HuH-7 (cell line): Measurements from ENCODE around the gene AADAT.

Experiments
- DNase-seq: peaks from one replicate; pipeline ENCODE4 v3.0.0; 2011; ENCODE audit warnings: low spot score

The AADAT gene

DNA sequence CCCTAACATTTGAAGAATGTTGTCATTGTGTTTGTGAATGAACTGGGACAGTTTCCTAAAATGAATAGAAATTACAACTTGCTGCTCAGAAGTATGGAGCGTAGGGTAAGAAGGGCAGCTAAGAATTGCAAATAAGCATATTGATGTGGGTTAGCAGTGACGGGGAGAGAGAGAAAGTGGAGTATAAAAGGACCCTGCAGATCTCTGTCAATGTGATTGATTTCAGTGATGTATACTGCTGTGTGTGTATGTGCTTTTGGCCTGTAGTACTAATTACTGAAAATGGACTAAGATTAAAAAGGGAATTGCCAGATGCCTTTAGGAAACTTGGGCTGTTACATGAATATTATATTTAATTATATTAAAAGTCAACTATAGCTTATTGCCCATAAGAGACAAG lies 55.8 kb downstream of the AADAT start:
- no peak for DNase-seq

DNA sequence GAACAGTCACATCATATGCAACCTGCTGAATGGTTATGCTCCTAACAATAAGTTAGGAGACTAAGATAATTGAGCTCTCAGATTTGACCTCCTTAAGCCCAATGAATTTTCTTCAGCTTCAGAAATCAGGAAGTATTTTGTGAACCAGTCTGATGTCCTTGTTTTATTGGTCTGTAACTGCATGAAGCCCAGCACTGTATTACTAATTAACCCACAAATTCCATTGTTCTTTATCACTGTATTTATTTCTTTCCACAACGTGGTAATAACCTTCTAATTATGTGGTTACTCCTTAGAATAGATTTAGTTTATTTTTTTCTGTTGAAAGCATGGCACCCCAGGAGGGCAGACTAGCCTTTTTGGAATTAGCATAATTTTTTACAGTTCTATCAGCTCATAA lies 59.6 kb downstream of the AADAT start:
- no peak for DNase-seq

DNA sequence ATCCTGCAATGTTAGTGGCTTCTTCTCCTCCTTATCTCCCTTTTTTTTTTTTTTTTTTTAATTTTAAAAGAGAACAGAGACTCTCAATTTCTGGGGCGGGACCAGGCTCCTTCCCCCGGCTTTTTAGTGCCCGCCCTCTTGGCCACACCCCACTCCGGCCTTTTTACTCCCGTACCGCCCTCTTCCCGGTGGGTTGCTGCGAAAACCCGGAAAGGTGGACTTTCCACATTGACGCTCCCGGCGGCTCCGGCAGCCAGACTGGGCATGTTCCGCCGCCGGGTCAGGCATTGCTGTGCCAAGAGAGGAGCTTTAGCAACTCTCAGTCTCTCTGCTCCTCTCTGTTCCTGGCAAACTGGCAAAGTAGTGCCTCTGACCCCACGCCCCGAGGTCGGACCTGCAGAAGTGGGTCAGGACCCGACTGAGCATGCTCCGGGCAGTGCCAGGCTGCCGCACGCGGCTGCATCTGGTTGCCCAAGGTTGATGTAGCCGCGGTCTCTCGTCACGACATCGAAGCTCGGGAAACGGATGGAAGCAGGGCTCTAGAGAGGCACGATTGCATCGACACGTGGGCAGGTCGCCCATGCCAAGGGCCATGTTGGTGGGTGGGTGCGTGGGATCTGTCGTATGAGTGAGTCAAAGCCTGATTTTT lies 62.5 kb downstream of the AADAT start:
- peak; percentile 84 for DNase-seq

DNA sequence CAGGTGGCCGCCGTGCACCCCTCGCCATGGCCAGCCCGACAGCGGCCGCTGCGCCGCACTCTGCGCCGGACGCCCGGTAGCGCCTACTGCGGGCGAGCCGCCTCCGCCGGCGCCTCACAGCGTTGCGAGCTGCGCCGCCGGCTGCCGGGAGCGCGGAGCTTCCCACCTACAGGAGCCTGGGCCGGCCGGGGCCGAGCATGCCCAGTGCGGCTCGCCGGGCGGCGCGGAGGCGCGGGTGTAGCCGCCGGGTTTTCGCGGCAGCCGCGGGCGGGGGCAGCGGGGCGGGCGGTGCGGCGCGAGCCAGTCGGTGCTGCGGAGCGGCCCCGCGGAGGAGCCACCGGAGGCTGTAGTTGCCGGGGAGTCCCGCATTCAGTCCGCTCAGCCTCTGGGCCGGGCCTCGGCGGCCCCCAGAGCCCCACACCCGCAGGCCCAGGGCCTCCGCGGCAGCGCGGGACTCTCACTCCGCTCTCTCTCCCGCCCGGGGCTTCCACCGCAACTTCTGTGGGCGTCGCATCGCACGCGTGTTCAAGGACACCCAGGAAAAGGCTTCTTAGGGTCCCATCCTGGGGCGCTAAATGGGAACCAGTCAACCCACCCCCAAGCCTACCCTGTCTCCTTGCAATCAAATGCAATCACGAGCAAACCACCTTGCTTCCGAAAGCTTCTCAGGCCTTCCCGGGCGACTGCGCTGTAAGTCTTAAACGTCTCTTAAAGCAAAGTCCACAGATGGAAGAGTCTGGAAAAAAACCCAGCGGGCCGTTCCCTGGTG lies 63.3 kb downstream of the AADAT start, which contains the start of gene MFAP3L:
TSS of gene MFAP3L (minus strand) at position 143 of the 769 bp plus-strand sequence. CDS start 20,518 bp downstream, outside the sequence.
- peak; percentile 90 for DNase-seq

DNA sequence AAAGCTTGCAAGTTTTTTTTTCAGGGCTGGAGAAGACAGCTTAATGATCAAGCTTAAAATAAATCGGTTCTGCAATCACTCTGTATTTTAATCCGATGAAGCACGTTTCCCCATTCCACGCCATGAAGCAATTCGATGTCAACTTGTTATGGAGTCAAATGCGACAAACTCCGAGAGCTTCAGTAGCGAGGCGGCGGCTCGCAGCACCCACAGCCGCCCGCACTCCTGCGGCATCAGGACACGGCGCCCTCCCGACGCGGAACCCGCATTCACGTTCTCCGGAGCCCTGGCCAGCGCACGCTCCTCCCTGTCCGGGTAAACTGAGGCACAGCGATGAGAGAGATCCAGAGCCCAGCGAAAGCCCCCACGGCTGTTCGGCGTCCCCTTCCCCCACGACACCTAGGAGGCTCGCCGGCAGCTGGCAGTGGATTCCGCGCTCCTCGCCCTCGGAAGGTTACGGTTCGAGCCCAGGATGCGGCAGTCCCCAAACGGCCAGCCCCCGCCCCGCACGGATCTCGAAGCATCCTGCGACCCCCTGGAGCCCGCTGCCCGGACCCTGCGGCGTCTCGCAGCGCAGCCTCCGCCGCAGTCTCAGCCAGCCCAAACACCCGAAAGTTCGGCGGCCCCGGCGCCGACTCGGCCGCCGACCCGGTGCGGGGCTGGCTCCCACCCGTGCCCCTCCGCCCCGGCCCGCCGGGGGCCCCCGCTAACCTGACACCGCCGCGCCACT lies 64.1 kb downstream of the AADAT start:
- peak; percentile 47 for DNase-seq

DNA sequence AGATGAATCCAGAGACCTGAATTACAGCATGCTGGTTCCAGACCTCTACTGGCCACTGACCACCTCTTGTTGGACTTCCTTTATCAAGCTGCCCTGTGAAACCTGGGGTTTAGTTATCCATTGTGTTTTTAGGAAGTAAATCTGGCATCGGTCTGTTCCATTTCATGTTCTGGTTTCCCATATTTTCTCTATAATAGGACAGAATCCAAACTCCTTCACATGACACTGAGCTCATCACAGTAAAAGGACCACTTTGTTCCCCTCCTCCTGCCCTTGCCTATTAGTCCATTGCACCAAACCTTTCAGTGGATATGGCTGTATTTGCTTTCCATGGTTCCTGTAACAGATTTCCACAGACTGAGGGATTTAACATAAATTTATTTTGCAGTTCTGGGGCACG lies 67.5 kb downstream of the AADAT start:
- DNase-seq = no peak

DNA sequence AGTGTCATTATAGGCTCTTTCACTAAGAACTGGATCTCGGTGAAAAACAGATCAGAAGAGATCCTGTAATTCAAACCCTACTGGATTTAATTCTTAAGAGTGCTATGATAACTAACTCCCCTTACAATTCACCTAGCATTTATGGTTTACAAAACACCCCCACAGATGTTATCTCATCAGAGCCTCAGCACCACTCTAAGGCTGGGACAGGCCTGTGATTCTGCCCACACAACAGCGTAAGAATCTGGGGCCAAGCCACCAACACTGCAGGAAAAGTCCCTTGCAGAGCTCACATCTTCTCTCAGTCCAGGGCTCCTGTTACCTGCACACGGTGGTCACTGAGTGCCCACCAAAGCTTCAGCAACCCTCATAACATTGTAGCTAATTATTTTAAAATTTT lies 72.5 kb downstream of the AADAT start:
- no peak for DNase-seq

DNA sequence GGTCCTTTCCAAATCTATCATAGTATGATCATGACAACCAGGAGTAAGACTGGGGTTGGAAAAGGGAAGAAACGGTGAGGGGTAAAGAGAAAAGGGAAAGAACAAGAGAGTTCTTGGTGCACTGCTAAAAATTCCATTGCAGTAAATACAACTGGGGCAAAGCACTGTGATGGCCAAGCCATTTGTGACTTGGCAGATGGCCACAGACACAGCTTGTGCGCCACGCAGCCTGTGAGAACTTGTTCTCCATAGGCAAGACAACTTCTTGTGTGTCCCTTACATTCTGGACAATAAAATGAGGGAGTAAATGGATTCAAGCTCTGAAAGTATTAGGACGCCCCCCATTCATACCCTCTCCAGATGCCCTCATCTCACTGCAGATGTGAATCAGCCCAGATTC lies 74.5 kb downstream of the AADAT start:
- DNase-seq = no peak

DNA sequence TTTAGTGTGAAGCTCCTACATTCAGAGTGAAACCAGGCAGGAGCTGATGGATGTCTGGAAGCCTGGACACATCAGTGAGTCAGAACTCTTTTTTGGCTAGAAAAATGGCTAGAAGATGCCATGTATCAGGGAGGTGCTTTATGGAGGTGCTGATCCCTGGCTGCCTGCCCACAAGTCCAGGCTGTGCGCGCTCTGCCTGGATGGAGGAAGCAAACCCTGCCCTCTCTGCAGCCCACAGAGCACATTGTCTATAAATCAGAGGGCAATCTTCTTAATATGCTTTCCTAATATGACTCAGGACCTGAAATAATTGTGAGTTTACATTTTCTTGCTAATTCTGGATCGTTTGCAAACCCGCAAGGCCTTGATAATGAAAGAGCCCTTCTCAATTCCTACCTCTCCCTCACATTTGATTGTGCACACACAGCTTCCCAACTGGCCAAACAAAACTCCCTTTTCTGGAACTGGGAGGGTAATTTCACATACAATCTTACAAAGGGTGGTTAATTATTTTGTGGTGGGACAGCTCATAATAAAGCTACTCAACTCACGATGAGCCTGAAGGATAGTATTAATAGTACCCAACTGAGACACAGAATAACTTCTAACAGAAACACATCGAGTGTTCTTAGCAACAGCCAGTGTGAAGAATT lies 75.3 kb downstream of the AADAT start:
- no peak for DNase-seq

DNA sequence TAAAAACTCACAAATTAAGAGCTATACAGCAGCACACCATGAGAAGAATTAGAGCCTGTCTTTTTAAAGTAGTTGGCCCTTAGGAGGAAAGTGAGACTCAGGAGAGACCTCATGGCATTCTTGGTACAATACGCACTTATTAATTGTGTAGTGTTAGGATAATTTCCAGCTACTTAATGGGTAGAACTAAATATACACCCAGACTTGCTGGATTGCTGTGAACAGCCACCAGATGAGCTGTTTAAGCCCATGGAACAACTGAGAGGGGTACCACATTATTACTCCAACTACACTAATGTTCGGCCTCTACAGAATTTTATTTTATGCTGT lies 77.2 kb downstream of the AADAT start:
- no peak for DNase-seq

DNA sequence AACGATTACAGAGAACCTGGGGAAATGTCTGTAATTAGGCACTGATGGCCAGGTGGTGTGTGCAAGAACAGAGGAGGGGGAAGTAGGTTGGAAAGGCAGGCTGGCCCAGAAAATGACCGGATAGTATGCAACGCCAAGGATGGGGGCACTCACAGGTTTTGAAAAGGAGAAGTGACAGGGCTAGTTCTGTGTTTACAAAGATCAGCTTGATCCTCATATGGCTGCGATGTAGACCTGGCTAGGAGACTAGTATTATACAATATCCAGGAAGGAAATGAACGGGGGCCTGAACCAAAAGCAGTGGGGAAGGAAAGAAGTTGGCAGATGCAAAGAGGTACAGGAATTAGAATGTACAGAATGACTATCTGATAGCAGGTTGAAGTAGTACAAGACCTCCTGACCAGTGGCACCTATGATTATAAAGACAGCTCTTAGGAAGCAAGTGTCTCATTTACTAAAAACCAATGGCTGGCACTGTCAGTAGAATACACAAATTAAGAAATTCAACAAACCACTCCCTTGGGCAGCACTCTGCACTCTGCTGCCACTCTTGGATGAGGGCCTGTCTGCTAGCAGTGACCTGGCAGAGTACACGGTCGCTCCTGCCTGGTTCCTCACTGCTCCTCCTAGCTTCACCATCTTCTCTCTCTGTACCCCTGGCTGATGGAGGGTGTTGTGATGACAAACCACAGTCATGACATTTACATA lies 77.7 kb downstream of the AADAT start:
- no peak for DNase-seq
